ENCODE measurements around the gene ITGB4.

The ITGB4 gene

DNA sequence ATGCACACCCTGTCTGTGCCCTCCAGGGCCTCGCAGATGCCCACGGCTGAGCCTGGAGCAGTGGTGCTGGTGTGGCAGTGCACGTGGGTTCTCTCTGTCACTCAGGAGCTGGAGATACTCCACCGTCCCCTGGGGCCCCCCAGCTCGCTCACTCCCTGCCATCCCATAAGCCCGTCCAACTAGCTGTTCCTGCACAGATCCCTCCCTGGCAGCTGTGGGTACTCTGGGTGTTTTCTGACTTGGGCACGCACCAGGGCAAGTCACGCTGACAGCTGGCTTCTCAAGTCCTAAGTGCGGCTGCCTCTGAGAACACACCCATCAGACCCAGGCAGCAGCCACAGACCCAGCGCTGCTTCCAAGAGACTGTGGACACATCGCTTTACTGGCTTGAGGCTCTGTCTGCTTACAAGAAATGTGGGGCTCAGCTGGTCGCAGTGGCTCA, 25.4 kb upstream of the ITGB4 start:
- TF ChIP-seq, protein P1, sequence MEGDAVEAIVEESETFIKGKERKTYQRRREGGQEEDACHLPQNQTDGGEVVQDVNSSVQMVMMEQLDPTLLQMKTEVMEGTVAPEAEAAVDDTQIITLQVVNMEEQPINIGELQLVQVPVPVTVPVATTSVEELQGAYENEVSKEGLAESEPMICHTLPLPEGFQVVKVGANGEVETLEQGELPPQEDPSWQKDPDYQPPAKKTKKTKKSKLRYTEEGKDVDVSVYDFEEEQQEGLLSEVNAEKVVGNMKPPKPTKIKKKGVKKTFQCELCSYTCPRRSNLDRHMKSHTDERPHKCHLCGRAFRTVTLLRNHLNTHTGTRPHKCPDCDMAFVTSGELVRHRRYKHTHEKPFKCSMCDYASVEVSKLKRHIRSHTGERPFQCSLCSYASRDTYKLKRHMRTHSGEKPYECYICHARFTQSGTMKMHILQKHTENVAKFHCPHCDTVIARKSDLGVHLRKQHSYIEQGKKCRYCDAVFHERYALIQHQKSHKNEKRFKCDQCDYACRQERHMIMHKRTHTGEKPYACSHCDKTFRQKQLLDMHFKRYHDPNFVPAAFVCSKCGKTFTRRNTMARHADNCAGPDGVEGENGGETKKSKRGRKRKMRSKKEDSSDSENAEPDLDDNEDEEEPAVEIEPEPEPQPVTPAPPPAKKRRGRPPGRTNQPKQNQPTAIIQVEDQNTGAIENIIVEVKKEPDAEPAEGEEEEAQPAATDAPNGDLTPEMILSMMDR (conservative IDR thresholded peaks at IDR 0.05; ENCODE audit: control insufficient read depth, insufficient read depth, low read depth, low read length), result no peak
- H3K4me3 ChIP-seq (ENCODE audit: control insufficient read depth, low read depth, low read length), result no peak overlapping the region
- DNase-seq (ENCODE audit: low read depth), result no peak

DNA sequence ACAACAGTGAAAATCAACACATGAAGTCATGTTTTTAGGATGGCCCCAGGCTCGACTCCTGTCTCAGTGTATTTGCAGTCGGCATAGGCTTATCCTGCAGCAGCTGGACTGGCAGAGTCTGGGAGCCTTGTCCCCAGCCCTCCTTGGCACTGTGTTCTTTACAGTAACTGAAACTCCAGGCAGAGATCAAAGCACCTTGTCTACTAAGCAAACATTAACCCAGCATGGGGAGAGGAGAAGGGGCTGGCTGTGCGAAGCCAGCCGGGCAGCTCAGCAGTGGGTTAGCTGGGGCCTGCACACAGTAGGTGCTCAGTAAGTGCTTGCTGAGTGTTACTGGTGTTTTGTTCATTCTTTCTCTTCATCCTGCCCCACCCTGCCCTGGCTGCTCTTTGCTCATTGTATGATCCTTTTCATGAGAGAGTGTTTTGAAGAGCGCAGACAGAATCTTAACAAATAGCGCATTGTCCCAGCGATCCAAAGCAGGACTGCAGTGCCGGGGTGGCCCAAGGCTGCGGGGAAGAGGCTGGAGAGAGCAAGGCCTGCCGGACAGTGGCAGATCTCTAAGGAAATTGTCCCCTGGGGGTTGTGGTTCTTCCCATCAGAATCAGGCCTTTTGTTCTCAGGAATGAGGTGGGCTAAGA, 23.5 kb upstream of the ITGB4 start:
- TF ChIP-seq, protein P1 (conservative IDR thresholded peaks at IDR 0.05; ENCODE audit: control insufficient read depth, insufficient read depth, low read depth, low read length), result no peak
- H3K4me3 ChIP-seq (ENCODE audit: control insufficient read depth, low read depth, low read length), result no peak overlapping the region
- no peak for DNase-seq (ENCODE audit: low read depth)

DNA sequence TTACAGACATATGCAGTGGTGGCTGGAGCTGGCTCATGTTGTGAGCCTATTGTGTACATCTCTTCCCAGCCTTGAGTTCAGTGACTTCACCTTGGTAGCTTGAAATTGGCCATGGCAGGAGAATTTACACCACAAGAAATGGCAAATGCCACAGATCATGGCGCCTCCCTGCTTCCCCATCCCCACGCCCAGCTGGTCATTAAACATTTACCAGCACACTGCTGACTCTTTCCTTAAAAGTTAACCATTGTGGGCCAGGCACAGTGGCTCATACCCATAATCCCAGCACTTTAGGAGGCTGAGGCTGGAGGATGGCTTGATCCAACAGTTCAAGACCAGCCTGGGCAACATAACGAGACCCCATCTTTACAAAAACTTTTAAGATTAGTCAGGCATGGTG, 22.6 kb upstream of the ITGB4 start:
- no peak for DNase-seq (ENCODE audit: low read depth)
- TF ChIP-seq, protein P1 (conservative IDR thresholded peaks at IDR 0.05; ENCODE audit: control insufficient read depth, insufficient read depth, low read depth, low read length), result no peak
- no peak overlapping the region for H3K4me3 ChIP-seq (ENCODE audit: control insufficient read depth, low read depth, low read length)

DNA sequence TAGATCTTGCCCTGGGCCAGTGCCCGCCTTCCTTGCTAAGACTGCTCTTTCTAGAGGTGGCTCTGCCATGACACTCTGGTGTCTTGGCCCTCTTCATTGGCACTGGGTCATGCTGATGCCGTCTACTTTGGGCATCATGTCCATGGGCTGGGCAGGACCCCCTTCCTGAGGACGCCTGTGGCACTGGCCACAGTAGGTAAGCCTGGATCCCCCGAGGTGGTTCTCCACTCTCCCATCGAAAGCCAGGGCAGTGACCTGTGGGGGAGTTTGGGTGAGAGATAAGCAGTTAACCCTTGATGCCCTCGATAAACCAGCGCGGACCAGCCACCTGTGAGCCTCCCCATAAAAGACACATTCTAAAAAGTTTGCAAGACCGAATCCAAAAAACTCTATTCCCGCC, 20.0 kb upstream of the ITGB4 start:
- TF ChIP-seq, protein P1 (conservative IDR thresholded peaks at IDR 0.05; ENCODE audit: control insufficient read depth, insufficient read depth, low read depth, low read length), result no peak
- H3K4me3 ChIP-seq (ENCODE audit: control insufficient read depth, low read depth, low read length), result no peak overlapping the region

DNA sequence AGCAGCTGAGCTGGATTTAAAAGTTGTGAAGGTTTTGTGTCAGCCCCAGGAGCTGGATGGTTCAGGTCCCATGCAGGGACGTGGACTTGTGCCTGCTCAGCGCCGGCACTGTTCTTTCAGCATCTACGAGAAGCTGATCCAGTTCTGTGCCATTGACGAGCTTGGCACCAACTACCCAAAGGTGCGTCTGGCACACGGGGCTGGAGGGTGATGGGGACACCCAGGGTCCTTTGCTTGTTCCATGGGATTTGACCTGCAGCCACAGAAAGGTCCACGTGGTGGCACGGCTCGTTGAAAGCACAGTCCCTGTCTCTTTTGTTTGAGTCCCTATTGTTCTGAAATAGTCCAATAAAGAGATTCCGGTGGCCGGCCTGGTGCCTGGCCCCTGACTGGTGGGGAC, 18.1 kb upstream of the ITGB4 start:
- H3K4me3 ChIP-seq (ENCODE audit: control insufficient read depth, low read depth, low read length), result no peak overlapping the region
- no peak for DNase-seq (ENCODE audit: low read depth)
- TF ChIP-seq, protein P1 (conservative IDR thresholded peaks at IDR 0.05; ENCODE audit: control insufficient read depth, insufficient read depth, low read depth, low read length), result no peak

More for the DNA sequence above, 20.0 kb upstream of the ITGB4 start:
- no peak for DNase-seq (ENCODE audit: low read depth)

DNA sequence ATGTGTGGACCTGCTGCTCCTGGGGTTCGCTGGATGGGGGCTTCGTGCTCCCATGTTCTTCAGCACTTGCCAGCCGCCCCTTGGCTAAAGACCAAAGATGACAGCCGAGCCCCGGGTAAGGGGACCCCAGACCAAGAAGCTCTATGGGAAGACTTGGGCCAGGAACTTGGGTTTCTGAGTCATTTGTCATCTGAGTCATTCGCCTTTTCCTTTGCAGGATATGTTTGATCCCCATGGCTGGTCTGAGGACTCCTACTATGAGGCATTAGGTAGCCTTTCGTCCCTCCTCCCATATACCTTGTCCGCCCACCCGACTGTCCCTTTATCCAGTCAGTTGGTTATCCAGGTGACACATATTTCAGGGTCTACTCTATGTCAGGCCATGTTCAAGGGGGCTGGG, 17.7 kb upstream of the ITGB4 start:
- no peak overlapping the region for H3K4me3 ChIP-seq (ENCODE audit: control insufficient read depth, low read depth, low read length)
- peak; percentile 24 for DNase-seq (ENCODE audit: low read depth)
- TF ChIP-seq, protein P1 (conservative IDR thresholded peaks at IDR 0.05; ENCODE audit: control insufficient read depth, insufficient read depth, low read depth, low read length), result no peak

Measured in fibroblast of mammary gland (primary cell).